ENCODE measurements around the gene NOSTRIN.
"Not testable (repeated sequence)": the region's sequence is repeated elsewhere in the genome, so short reads cannot be mapped to it uniquely, and the experiment has no call there.

The NOSTRIN gene

GRCh38 chr2:168819829-168820489 lies 17.5 kb downstream of the NOSTRIN start:
- no peak for DNase-seq

- no peak for DNase-seq
Observed at GRCh38 chr2:168821577-168821976, 19.1 kb downstream of the NOSTRIN start.

- DNase-seq, result no peak
Observed at GRCh38 chr2:168821992-168822391, 19.6 kb downstream of the NOSTRIN start.

- DNase-seq, result no peak
Observed at GRCh38 chr2:168825126-168825525, 22.7 kb downstream of the NOSTRIN start.

- no peak for DNase-seq
Observed at GRCh38 chr2:168830958-168831357, 28.5 kb downstream of the NOSTRIN start.

- DNase-seq, result no peak
Observed at GRCh38 chr2:168831662-168832061, 29.2 kb downstream of the NOSTRIN start.

- DNase-seq, result no peak
Observed at GRCh38 chr2:168835969-168836368, 33.5 kb downstream of the NOSTRIN start.

GRCh38 chr2:168841445-168841844 lies 39.0 kb downstream of the NOSTRIN start:
- no peak for DNase-seq

GRCh38 chr2:168843253-168843652 lies 40.8 kb downstream of the NOSTRIN start:
- DNase-seq, result no peak

GRCh38 chr2:168848225-168848624 lies 45.8 kb downstream of the NOSTRIN start:
- peak; percentile 71 for DNase-seq

- no peak for DNase-seq
Observed at GRCh38 chr2:168849610-168850009, 47.2 kb downstream of the NOSTRIN start.

- no peak for DNase-seq
Observed at GRCh38 chr2:168850846-168851245, 48.4 kb downstream of the NOSTRIN start.

GRCh38 chr2:168851674-168852320 lies 49.4 kb downstream of the NOSTRIN start:
- peak; percentile 37 for DNase-seq

- DNase-seq, result no peak
Observed at GRCh38 chr2:168852481-168852880, 50.0 kb downstream of the NOSTRIN start.

GRCh38 chr2:168853471-168853870 lies 51.0 kb downstream of the NOSTRIN start:
- no peak for DNase-seq

GRCh38 chr2:168854651-168855050 lies 52.2 kb downstream of the NOSTRIN start:
- no peak for DNase-seq

- DNase-seq, result no peak
Observed at GRCh38 chr2:168855601-168856000, 53.2 kb downstream of the NOSTRIN start.

GRCh38 chr2:168858146-168858545 lies 55.7 kb downstream of the NOSTRIN start:
- no peak for DNase-seq

- not testable (repeated sequence) for DNase-seq
Observed at GRCh38 chr2:168867164-168867563, 64.7 kb downstream of the NOSTRIN start.

- not testable (repeated sequence) for DNase-seq
Observed at GRCh38 chr2:168870369-168870768, 67.9 kb downstream of the NOSTRIN start.

- DNase-seq, result not testable (repeated sequence)
Observed at GRCh38 chr2:168870824-168871223, 68.4 kb downstream of the NOSTRIN start.

- no peak for DNase-seq
Observed at GRCh38 chr2:168874368-168875054, 72.1 kb downstream of the NOSTRIN start.

- DNase-seq, result not testable (repeated sequence)
Observed at GRCh38 chr2:168882163-168882562, 79.7 kb downstream of the NOSTRIN start.

GRCh38 chr2:168884975-168885374 lies 82.5 kb downstream of the NOSTRIN start:
- no peak for DNase-seq

Measured in NCI-H1436 treated with DMSO at 0.1 percent for 48 hours (cell line).